T47D (cell line): ENCODE data around the gene CCDC150.
A peak's percentile ranks its signal among the peaks of the same experiment; 100 is the strongest.

ENCODE experiments used
- DNase-seq, 2 experiments: peaks; one replicate each; pipeline versions ENCODE4 v3.0.0 to v3.0.0-alpha.2; 2011 to 2012; ENCODE audit warnings: low read depth in 1 of 2, low spot score in 1 of 2
- JUND ChIP-seq: IDR thresholded peaks from 2 replicates; pipeline ENCODE4 v1.6.1; 2012; ENCODE audit warnings: low read depth
- in situ Hi-C: cut with HindIII; loops from 2 replicates; pipeline ENCODE4 v1.10.0; 2016; ENCODE audit warnings: low sequenced_read_pairs, low pct_unique_long_range_greater_than_20kb

CCDC150 gene

GRCh38 chr2:196639180-196640030, at the start of gene CCDC150:
Gene CCDC150 (plus strand): TSS chr2:196639715. CDS start chr2:196639767, 52 bp downstream.
- peak; percentile 80 to 93 for DNase-seq
- no peak for TF ChIP-seq JUND
- in situ Hi-C loops = no loop called here

- in situ Hi-C loops = no loop called here
- no peak for TF ChIP-seq JUND
Measured at GRCh38 chr2:196590286-196590685, 49.2 kb upstream of the CCDC150 start.

GRCh38 chr2:196591004-196591403, 48.5 kb upstream of the CCDC150 start:
- TF ChIP-seq JUND = no peak
- DNase-seq = no peak
- in situ Hi-C loops = no loop called here

More at GRCh38 chr2:196590286-196590685, 49.2 kb upstream of the CCDC150 start:
- peak in 1 of 2 experiments; percentile 22 for DNase-seq

GRCh38 chr2:196591621-196592022, 47.9 kb upstream of the CCDC150 start:
- no peak for TF ChIP-seq JUND
- no peak for DNase-seq
- in situ Hi-C loops = no loop called here

DNA sequence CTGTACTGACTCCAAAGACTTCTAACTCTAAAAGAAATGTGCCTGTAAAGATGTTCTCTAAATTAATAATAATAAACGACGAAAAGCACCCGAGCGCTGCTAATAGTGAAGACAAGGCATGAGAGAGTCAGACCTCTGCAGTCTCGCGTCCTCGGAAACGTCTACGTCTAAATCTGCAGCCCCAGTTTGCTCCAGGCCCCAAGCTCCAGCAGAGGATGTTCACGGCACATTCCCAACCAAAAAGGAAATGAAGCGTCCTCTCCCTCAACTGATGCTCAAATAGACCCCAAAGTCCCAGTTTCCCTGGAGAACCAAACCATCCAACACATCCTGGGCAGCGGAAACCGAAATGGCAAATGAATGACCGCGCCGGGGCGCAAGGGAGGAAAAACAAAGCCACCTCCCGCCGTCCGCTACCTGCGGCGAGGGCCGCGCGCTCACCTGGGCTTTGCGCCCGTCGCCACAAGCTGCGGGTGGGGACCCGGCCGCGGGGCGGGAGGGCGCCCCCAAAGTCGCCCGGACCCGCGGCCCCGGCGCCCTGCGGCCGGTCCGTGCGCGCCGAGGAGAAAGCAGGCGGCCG, 47.1 kb upstream of the CCDC150 start:
- peak; percentile 11 to 40 for DNase-seq
- in situ Hi-C loops = no loop called here
- TF ChIP-seq JUND = no peak

GRCh38 chr2:196592911-196593881, 46.3 kb upstream of the CCDC150 start, which contains the start of gene HECW2:
Gene HECW2 (minus strand): TSS chr2:196593554.
- in situ Hi-C loops = no loop called here
- DNase-seq = peak; percentile 30
- TF ChIP-seq JUND = no peak

DNA sequence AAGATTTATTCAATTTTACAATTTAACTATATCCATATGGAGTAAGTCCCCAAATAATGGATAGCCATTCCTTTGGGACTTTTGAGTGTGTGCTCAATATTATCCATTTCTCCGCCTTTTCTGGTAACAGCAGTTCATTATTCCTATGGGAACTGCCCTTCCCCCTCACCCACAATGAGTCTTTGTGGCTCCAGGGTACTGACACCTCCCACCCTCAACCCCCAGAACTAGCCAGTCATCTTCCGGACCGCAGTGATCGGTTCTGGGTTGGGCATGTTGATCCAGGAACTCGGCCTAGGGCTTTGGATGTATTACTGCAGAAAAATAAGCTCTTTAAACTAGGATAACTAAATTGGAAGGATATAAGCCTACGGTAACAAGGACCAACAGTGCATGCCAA, 45.4 kb upstream of the CCDC150 start:
- DNase-seq = no peak
- TF ChIP-seq JUND = no peak
- in situ Hi-C loops = no loop called here

GRCh38 chr2:196597531-196597930, 42.0 kb upstream of the CCDC150 start:
- in situ Hi-C loops = no loop called here
- DNase-seq = no peak
- TF ChIP-seq JUND = no peak

DNA sequence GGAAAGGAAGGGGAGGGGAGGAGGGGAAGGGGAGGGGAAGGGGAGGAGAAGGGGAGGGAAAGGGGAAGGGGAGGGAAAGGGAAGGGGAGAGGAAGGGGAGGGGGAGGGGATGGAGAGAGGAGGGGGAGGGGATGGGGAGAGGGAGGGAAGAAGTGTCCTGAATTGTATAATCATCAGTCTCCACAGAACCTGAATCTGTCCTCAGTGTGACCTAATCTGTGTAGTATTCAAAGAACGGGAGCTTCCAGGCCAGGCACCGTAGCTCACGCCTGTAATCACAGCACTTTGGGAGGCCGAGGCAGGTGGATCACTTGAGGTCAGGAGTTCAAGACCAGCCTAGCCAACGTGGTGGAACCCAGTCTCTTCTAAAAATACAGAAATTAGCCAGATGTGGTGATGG, 41.1 kb upstream of the CCDC150 start:
- no peak for DNase-seq
- TF ChIP-seq JUND = no peak
- in situ Hi-C loops = no loop called here

DNA sequence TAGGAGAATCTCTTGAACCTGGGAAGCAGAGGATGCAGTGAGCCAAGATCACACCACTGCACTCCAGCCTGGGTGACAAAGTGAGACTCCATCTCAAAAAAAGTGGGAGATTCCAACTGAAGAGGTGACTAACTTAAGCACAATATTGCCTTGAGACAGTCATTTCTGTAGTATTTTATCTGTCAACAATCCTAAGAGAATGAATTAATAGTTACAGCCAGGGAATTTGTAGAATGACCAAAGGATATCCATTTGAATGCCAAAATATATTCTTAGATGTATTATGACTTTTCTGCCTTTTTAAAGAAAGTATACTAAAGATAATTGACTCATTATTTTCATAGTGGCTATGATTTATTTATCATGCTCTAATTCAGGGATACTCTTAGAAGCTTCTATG, 40.7 kb upstream of the CCDC150 start:
- no peak for DNase-seq
- no peak for TF ChIP-seq JUND
- in situ Hi-C loops = no loop called here

- no peak for TF ChIP-seq JUND
- in situ Hi-C loops = no loop called here
- no peak for DNase-seq
Measured at GRCh38 chr2:196601430-196602306, 37.8 kb upstream of the CCDC150 start.

DNA sequence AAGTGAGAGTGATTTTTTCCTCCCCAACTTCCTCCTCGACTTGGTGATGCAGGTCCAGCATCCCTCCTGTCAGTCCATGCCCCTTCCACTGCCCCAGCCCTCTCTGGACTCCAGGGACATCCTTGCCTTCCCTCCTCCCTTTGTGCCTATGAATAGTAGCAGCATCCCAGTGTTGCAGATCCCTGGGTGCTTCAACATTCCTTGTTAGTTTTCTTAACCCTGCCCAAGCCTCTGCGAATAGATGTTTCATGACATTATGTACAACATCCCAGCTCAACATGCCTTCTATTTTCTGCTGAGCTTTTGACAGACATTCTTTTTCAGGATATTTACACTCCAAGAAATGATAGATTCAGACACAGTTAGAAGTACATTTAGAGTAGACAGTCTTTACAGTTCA, 35.3 kb upstream of the CCDC150 start:
- no peak for DNase-seq
- TF ChIP-seq JUND = no peak
- in situ Hi-C loops = no loop called here
